CD4-positive, alpha-beta T cell treated with Interleukin-12 subunit alpha and Interleukin-12 subunit beta, for 1 hour (primary cell): Measurements from ENCODE around the gene CACNB4.
"Not testable (repeated sequence)": the region's sequence is repeated elsewhere in the genome, so short reads cannot be mapped to it uniquely, and the experiment has no call there.

Experiments used
- DNase-seq: peaks from one replicate; pipeline ENCODE4 v3.0.0-alpha.2; 2020

Gene CACNB4

GRCh38 chr2:151891566-151892194 is 207.2 kb downstream of the CACNB4 start:
- no peak for DNase-seq

- DNase-seq, result no peak
These were observed 211.7 kb downstream of the CACNB4 start for GRCh38 chr2:151887164-151887563.

- no peak for DNase-seq
These were observed 212.6 kb downstream of the CACNB4 start for GRCh38 chr2:151886241-151886640.

- no peak for DNase-seq
These were observed 215.9 kb downstream of the CACNB4 start for GRCh38 chr2:151882786-151883445.

GRCh38 chr2:151881342-151881741 is 217.5 kb downstream of the CACNB4 start:
- DNase-seq, result no peak

- DNase-seq, result no peak
These were observed 218.3 kb downstream of the CACNB4 start for GRCh38 chr2:151880586-151880985.

- no peak for DNase-seq
These were observed 219.9 kb downstream of the CACNB4 start for GRCh38 chr2:151878655-151879563.

- DNase-seq, result no peak
These were observed 220.6 kb downstream of the CACNB4 start for GRCh38 chr2:151878204-151878603.

- not testable (repeated sequence) for DNase-seq
These were observed 223.2 kb downstream of the CACNB4 start for GRCh38 chr2:151875631-151876030.

GRCh38 chr2:151872463-151872862 is 226.4 kb downstream of the CACNB4 start:
- DNase-seq, result no peak

GRCh38 chr2:151869291-151869690 is 229.6 kb downstream of the CACNB4 start:
- no peak for DNase-seq

GRCh38 chr2:151862700-151863099 is 236.1 kb downstream of the CACNB4 start:
- DNase-seq, result no peak

GRCh38 chr2:151861174-151861573 is 237.7 kb downstream of the CACNB4 start:
- no peak for DNase-seq

GRCh38 chr2:151860613-151861146 is 238.2 kb downstream of the CACNB4 start:
- DNase-seq, result no peak

GRCh38 chr2:151860210-151860609 is 238.6 kb downstream of the CACNB4 start:
- no peak for DNase-seq

- DNase-seq, result no peak
These were observed 241.2 kb downstream of the CACNB4 start for GRCh38 chr2:151857650-151858049.

- no peak for DNase-seq
These were observed 243.7 kb downstream of the CACNB4 start for GRCh38 chr2:151855111-151855510.

GRCh38 chr2:151853070-151853758 is 245.6 kb downstream of the CACNB4 start:
- no peak for DNase-seq

- no peak for DNase-seq
These were observed 246.4 kb downstream of the CACNB4 start for GRCh38 chr2:151852260-151853069.

GRCh38 chr2:151851761-151852160 is 247.1 kb downstream of the CACNB4 start:
- no peak for DNase-seq

- no peak for DNase-seq
These were observed 249.3 kb downstream of the CACNB4 start for GRCh38 chr2:151849413-151850010.
